ENCODE measurements around the gene EDEM3.
"Not testable (repeated sequence)": the region's sequence is repeated elsewhere in the genome, so short reads cannot be mapped to it uniquely, and the experiment has no call there.

EDEM3 gene

GRCh38 chr1:184716158-184716557, 38.5 kb downstream of the EDEM3 start:
- no peak for DNase-seq

- no peak for DNase-seq
Measured at GRCh38 chr1:184709418-184709817, 45.2 kb downstream of the EDEM3 start.

DNA sequence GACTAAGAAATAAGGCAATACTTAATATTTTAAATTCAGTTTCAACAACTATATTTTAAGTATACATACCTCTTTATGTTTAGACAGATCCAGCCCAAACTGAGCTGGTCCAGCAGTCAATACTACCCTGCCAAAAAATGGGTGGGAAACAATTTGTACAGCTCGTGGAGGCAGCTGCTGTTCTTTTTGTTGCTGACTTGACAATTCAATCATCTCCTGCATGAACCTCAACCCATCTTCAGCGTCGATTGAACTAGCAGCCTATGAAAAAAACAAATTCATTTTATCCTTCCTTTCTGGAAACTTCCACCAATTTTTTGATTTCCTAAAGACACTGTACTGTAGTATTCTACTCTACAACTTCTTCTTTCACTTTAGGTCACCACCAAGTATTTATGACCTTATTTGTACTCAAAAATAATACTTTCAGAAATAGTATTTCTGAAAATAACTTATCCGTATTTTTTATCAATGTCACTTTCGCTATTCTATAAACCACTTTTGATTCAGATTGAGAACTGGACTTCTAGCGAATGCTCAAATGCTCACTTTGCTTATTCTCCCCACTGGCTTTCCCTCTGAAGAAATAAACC, 46.5 kb downstream of the EDEM3 start:
- DNase-seq: no peak

- no peak for DNase-seq
Measured at GRCh38 chr1:184705271-184705670, 49.4 kb downstream of the EDEM3 start.

- no peak for DNase-seq
Measured at GRCh38 chr1:184701816-184702215, 52.8 kb downstream of the EDEM3 start.

GRCh38 chr1:184698969-184699368, 55.7 kb downstream of the EDEM3 start:
- no peak for DNase-seq

DNA sequence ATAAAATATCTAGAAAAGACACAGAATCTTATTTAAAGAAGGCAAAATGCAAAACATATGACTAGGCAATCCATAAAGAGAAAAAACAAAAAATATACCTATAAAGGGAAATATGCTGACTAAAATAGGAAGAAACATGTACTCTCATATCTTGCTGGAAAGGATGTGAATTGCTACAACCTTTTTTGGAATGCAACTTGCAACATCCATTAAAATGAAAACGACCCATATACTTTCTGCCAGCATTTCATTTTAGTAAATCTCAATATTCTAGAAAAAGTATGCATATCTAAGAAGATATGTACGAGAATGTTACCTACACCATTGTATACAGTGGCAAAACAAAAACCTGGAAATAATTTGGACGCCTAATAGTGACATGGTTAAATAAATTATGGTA, 56.6 kb downstream of the EDEM3 start:
- no peak for DNase-seq

GRCh38 chr1:184696403-184696802, 58.3 kb downstream of the EDEM3 start:
- DNase-seq: no peak

- DNase-seq: no peak
Measured at GRCh38 chr1:184695023-184695422, 59.6 kb downstream of the EDEM3 start.

- no peak for DNase-seq
Measured at GRCh38 chr1:184693011-184693410, 61.6 kb downstream of the EDEM3 start.

GRCh38 chr1:184691719-184692324, 62.8 kb downstream of the EDEM3 start:
- DNase-seq: no peak

DNA sequence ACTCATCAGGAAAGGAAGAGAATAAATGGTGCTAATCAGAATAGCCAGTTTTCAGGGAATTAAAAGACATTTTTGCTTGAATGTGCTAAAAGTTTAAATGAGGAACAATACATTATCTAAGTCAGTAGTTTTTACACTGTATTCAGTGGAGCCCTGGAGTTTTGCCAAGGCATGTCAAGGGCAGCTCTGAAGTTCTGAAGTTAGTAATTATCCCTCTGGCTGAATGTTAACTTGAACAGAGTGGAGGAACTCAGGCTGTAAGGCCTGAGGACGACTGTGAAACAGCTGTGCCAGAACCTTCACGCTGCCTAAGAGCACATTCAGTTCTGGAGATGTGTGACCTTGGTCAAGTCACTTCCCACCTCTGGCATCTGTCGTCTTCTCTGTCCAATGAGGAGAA, 68.1 kb downstream of the EDEM3 start:
- DNase-seq: no peak

DNA sequence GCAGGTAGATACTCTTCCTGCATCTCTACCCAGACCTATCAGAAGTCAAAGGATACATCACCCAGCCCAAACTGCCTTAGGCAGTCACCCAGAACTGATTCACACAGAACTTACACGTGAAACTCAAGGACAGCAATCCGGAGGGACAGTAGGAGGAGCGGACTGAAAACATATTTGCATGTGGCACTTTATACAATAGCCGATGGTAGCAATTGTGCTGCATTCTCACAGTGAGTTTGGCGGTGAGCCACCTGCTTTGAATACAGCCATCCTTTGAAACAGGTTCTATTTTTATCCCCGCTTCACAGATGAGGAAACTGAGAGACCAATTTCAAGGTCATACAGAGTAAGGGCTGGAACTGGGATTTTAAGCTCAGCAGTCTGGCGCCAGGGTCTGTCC, 69.5 kb downstream of the EDEM3 start:
- DNase-seq: no peak

- DNase-seq: no peak
Measured at GRCh38 chr1:184684285-184685074, 70.2 kb downstream of the EDEM3 start.

- DNase-seq: no peak
Measured at GRCh38 chr1:184682956-184683355, 71.7 kb downstream of the EDEM3 start.

DNA sequence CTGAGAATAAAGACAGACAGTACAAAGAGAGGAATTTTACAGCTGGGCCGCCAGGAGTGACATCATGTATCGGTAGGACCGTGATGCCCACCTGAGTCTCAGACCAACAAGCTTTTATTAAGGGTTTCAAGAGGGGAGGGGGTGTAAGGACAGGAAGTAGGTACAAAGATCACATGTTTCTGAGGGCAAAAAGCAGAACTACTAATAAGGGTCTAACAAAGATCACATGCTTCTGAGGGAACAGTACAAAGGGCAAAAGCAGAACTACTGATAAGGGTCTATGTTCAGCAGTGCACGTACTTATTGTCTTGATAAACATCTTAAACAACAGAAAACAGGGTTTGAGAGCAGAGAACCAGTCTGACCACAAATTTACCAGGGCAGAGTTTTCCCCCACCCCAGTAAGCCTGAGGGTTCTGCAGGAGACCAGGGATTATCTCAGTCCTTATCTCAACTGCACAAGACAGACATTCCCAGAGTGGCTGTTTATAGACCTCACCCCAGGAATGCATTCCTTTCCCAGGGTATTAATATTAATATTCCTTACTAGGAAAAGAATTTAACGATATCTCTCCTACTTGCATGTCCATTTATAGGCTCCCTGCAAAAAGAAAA, 73.9 kb downstream of the EDEM3 start:
- not testable (repeated sequence) for DNase-seq

DNA sequence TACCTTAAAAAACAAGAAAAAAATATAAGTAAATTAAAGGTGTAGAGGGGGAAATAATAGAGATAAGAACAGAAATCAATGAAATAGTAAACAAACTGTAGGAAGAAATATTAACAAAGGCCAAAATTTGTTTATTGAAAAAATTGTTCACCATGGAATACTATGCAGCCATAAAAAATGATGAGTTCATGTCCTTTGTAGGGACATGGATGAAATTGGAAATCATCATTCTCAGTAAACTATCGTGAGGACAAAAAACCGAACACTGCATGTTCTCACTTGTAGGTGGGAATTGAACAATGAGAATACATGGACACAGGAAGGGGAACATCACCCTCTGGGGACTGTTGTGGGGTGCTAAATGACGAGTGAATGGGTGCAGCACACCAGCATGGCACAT, 75.2 kb downstream of the EDEM3 start:
- not testable (repeated sequence) for DNase-seq

DNA sequence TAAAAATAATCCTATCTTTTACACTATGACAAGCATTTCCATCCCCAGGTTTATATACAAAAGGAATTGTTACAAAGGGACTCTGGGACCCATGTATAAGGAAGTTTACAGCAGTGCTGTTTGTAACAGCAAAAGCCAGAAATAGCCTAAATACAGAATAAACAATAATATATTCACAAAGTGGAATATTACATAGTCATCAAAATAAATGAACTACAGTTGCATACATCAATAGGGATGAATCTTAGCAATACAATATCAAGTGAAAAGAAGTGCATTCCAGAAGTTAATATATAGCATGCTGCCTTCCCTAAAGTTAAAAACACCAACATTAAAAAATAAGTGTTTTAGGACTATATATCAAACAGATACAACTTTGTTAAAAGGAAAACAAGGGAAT, 77.3 kb downstream of the EDEM3 start:
- DNase-seq: no peak

GRCh38 chr1:184673305-184673704, 81.4 kb downstream of the EDEM3 start:
- no peak for DNase-seq

DNA sequence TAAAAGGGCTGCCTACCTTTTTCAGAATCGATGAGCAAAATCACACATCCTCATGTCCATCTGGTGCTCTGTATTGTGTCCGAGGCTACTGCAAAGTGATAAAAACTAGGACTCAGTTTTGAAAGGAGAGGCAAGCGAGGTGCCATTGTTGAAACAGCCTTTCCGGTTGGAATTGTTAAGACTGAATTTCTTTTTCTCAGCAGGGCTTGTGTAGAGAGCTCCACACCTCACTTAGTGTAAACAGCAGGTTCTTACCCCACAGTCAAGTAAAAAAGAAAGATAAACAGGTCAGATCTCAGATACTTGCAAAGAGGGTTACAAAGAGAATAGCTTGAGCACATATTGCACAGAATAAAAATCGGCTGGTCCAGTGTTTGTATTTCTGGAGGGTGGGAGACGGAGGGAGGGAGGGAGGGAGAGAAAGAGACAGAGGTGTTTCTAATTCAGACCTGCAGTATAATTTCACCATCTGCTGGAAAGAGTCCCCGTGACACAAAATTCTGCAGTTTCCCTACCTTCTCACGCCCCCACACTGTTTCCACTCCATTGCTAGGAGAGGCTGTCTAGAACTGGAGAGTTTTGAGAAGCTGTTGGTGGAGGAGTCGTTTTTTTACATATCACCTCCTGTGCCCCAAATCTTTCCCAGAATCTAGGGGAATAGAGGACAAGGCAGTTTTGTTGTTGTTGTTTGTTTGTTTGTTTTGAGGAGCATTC, 82.5 kb downstream of the EDEM3 start:
- no peak for DNase-seq

DNA sequence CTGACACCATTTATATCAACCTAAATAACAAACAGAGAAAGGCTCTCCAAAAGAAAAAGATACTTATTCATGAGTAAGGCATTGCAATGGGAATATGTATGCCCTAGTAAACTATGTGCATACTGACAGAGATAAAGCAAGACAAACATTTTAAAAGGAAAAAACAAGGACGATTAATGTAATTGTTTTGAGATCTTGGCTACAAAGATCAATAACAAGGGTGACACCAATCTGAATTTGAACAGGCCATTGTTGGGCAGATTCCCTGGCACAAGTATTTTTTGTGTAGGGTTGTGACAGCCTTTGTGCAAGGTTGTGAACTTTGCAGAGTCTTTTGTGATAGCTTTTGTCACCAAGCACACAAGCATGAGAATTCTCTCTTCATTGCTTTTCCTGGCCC, 85.3 kb downstream of the EDEM3 start:
- DNase-seq: no peak

GRCh38 chr1:184665360-184665759, 89.3 kb downstream of the EDEM3 start:
- DNase-seq: no peak

DNA sequence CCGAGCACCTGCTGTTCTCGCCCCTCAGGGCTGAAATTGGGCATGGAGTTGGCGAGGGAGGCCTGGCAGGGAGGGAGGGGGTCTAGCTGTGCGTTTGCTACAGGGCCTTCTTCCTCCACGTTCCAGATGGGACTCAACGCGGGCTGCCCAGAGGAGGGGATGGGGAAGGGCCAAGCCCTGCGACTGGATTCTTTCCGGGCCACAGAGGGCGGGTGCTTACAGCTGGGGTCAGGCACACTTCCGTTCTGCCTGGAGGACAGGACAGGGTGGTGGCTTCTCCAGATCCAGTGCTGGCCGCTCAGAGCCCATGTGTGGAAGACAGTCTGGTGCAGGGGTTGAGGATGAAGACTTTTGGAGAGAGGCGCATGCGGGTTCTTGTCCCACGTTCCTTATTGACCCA, 90.0 kb downstream of the EDEM3 start:
- DNase-seq: no peak
